Suprapubic skin (tissue), 4 donors: Measurements from ENCODE around the gene ST7. TPM values are rescaled to one million over a fixed set of nuclear protein-coding genes. Genes with fewer than 3 reads are reported as not detected.

Experiments
- DNase-seq, 2 donors: peaks; one replicate each; pipeline ENCODE4 v3.0.0-alpha.2; 2019; ENCODE audit warnings: low spot score in 2 of 2
- H3K27ac ChIP-seq: fragments of 200-600 bp; sonication (generic); one replicate; pipeline ENCODE4 v1.5.1; 2019
- H3K27me3 ChIP-seq: fragments of 200-600 bp; sonication (generic); one replicate; pipeline ENCODE4 v1.5.1; 2019
- H3K36me3 ChIP-seq: fragments of 200-600 bp; sonication (generic); one replicate; pipeline ENCODE4 v1.5.1; 2019
- H3K4me1 ChIP-seq: fragments of 200-600 bp; sonication (generic); one replicate; pipeline ENCODE4 v1.5.1; 2019
- H3K4me3 ChIP-seq: fragments of 200-600 bp; sonication (generic); one replicate; pipeline ENCODE4 v1.5.1; 2019; ENCODE audit warnings: mild to moderate bottlenecking
- H3K9me3 ChIP-seq: fragments of 200-600 bp; sonication (generic); one replicate; pipeline ENCODE4 v1.5.1; 2019
- CTCF ChIP-seq, 2 donors: fragments of 200-600 bp in 1 of 2; fragments of 450-650 bp in 1 of 2; sonication (generic) in 1 of 2; IDR thresholded peaks; one replicate each; pipeline ENCODE4 v1.5.1; 2016 to 2019; ENCODE audit warnings: antibody characterized with exemption in 2 of 2, mild to moderate bottlenecking in 1 of 2, moderate library complexity in 1 of 2
- EP300 ChIP-seq: sonication (generic); formaldehyde crosslinking; IDR thresholded peaks from one replicate; pipeline ENCODE4 v1.6.1; 2017; ENCODE audit warnings: antibody characterized with exemption
- POLR2A ChIP-seq, 2 donors: fragments of 450-650 bp; IDR thresholded peaks; one replicate each; pipeline ENCODE4 v1.6.1; 2017; ENCODE audit warnings: antibody characterized with exemption in 2 of 2, mild to moderate bottlenecking in 2 of 2, moderate library complexity in 2 of 2
- POLR2AphosphoS5 ChIP-seq, 3 donors: sonication (generic); formaldehyde crosslinking; IDR thresholded peaks; one replicate each; pipeline ENCODE4 v1.6.1; 2017; ENCODE audit warnings: antibody characterized with exemption in 3 of 3
- WGBS: methylation state at CpG from one replicate; pipeline ENCODE4 v1.1.5; 2018; 5-methylcytosine and 5-hydroxymethylcytosine counted together
- total RNA-seq, 4 donors: library from RNA; depleted of rRNA; stranded (reverse); fragments of >200 nt; gene quantifications; one replicate each; pipeline ENCODE4 v1.1.0, GENCODE V29; 2016

The ST7 gene
- total RNA-seq, 4 donors from 2014 or later = 13.1 to 28.2 (median 18.6) TPM

- Histone ChIP-seq H3K4me1 (peaks cover 19% of the 10 kb centered on the region), H3K27me3 (no peaks in the 10 kb centered on the region), H3K9me3 (no peaks in the 10 kb centered on the region), H3K27ac (no peak overlapping the region), H3K36me3 (no peaks in the 10 kb centered on the region), H3K4me3 (no peak overlapping the region)
- TF ChIP-seq CTCF (IDR thresholded peaks at IDR 0.05) (no peak), POLR2AphosphoS5 (IDR thresholded peaks at IDR 0.05) (no peak), EP300 (no peak), POLR2A (IDR thresholded peaks at IDR 0.05) (no peak)
- 61% methylated on average over 3 of the region's 3 CpGs for WGBS
- DNase-seq = peak in 1 of 2 donors; percentile 64
Measured at GRCh38 chr7:117277576-117277975, 324.3 kb downstream of the ST7 start.

- Histone ChIP-seq H3K4me3 (no peak overlapping the region), H3K27ac (no peak overlapping the region), H3K4me1 (peaks cover 19% of the 10 kb centered on the region), H3K36me3 (no peaks in the 10 kb centered on the region), H3K27me3 (no peaks in the 10 kb centered on the region), H3K9me3 (no peaks in the 10 kb centered on the region)
- 97% methylated on average over 10 of the region's 10 CpGs for WGBS
- peak in 1 of 2 donors; percentile 64 for DNase-seq
- TF ChIP-seq POLR2AphosphoS5 (IDR thresholded peaks at IDR 0.05) (no peak), EP300 (no peak), POLR2A (IDR thresholded peaks at IDR 0.05) (no peak), CTCF (IDR thresholded peaks at IDR 0.05) (no peak)
Measured at GRCh38 chr7:117278040-117278439, 324.7 kb downstream of the ST7 start.

GRCh38 chr7:117279203-117279602 lies 325.9 kb downstream of the ST7 start:
- Histone ChIP-seq H3K36me3 (no peaks in the 10 kb centered on the region), H3K27me3 (no peaks in the 10 kb centered on the region), H3K4me3 (no peak overlapping the region), H3K27ac (no peak overlapping the region), H3K4me1 (peaks cover 11% of the 10 kb centered on the region), H3K9me3 (no peaks in the 10 kb centered on the region)
- TF ChIP-seq EP300 (no peak), POLR2A (IDR thresholded peaks at IDR 0.05) (no peak), CTCF (IDR thresholded peaks at IDR 0.05) (no peak)
- peak in 1 of 2 donors; percentile 15 for DNase-seq
- WGBS = 87% methylated on average over 2 of the region's 2 CpGs

Other genes with a start within 250 kb of the ST7 start
- 10 to 100 TPM; 53.7 to 64.9 (median 59.6) TPM for gene CAPZA2, start 90.9 kb upstream of the ST7 start, total RNA-seq